BLaER1 treated with 17β-estradiol and CSF1 and Interleukin-3, amounts not matched to agents 10 nM and 100 nM (cell line): ENCODE data around the gene FCSK.
"Not testable (repeated sequence)": the region's sequence is repeated elsewhere in the genome, so short reads cannot be mapped to it uniquely, and the experiment has no call there.

Source experiments
- H3K27ac ChIP-seq, 11 experiments: shearing (Covaris generic); formaldehyde crosslinking; 2 replicates each; pipeline ENCODE4 v1.8.1; 2022
- H3K27me3 ChIP-seq, 11 experiments: shearing (Covaris generic); formaldehyde crosslinking; 2 replicates each; pipeline ENCODE4 v1.8.1; 2022
- H3K36me3 ChIP-seq, 11 experiments: shearing (Covaris generic); formaldehyde crosslinking; 2 replicates each; pipeline ENCODE4 v1.8.1; 2022
- H3K4me1 ChIP-seq, 10 experiments: shearing (Covaris generic); formaldehyde crosslinking; 2 replicates each; pipeline ENCODE4 v1.8.1; 2022
- H3K4me2 ChIP-seq, 11 experiments: shearing (Covaris generic); formaldehyde crosslinking; 2 replicates each; pipeline ENCODE4 v1.8.1; 2022
- H3K4me3 ChIP-seq, 10 experiments: shearing (Covaris generic); formaldehyde crosslinking; 2 replicates each; pipeline ENCODE4 v1.8.1; 2022
- H3K9ac ChIP-seq, 11 experiments: shearing (Covaris generic); formaldehyde crosslinking; 2 replicates each; pipeline ENCODE4 v1.8.1; 2022
- H3K9me3 ChIP-seq, 11 experiments: shearing (Covaris generic); formaldehyde crosslinking; replicated peaks in 1 of 11; 2 replicates each; pipeline ENCODE4 v1.8.1; 2022
- H4K20me1 ChIP-seq, 11 experiments: shearing (Covaris generic); formaldehyde crosslinking; 2 replicates each; pipeline ENCODE4 v1.8.1; 2022
- Cebpa-rat ChIP-seq, 11 experiments: shearing (Covaris generic); IDR thresholded peaks; 2 replicates each; pipeline ENCODE4 v1.8.1; 2022

FCSK gene

GRCh38 chr16:70454222-70455034 lies at the start of gene FCSK:
Gene FCSK, plus strand, starts transcription at chr16:70454595. Its CDS starts 8,596 bp downstream, at chr16:70463191.
- H3K4me3 ChIP-seq, result peak within 1 kb of the TSS; percentile 82 to 100 (median 88)
- no peak for TF ChIP-seq Cebpa-rat (IDR thresholded peaks at IDR 0.05)
- H4K20me1 ChIP-seq, result no peaks in the 10 kb centered on the region

DNA sequence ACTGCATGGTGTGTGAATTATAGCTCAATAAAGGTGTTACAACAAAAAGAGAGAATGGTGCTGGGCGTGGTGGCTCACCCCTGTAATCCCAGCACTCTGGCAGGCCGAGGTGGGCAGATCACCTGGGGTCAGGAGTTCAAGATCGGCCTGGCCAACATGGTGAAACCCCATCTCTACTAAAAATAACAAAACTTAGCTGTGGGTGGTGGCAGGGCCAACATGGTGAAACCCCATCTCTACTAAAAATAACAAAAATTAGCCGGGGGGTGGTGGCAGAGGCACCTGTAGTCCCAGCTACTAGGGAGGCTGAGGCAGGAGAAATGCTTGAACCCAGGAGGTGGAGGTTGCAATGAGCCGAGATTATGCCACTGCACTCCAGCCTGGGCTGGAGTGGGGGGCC lies 48.3 kb upstream of the FCSK start:
- not testable (repeated sequence) for H3K9ac ChIP-seq, H3K9me3 ChIP-seq, H3K4me3 ChIP-seq
- H3K4me1 ChIP-seq, result peaks cover 58 to 88% (median 81%) of the 10 kb centered on the region in 10 experiments
- H3K36me3 ChIP-seq, result peaks cover 1 to 33% (median 6%) of the 10 kb centered on the region in 11 experiments; a peak in 18 of 22 replicates
- peak overlapping the region in 9 of 11 experiments; percentile 48 to 97 (median 81); a peak in 18 of 22 replicates for H3K4me2 ChIP-seq
- peak overlapping the region in 1 of 11 experiments; percentile 18; a peak in 1 of 22 replicates for H3K27ac ChIP-seq
- peaks cover 34 to 97% (median 67%) of the 10 kb centered on the region in 11 experiments; a peak in 21 of 22 replicates for H4K20me1 ChIP-seq
- H3K27me3 ChIP-seq, result peaks cover 0 to 82% (median 0%) of the 10 kb centered on the region in 11 experiments; a peak in 9 of 22 replicates

More at GRCh38 chr16:70454222-70455034, at the start of gene FCSK:
- peak within 1 kb of the TSS; percentile 81 to 99 (median 93) for H3K4me2 ChIP-seq
- peak within 1 kb of the TSS; percentile 96 to 100 (median 99) for H3K27ac ChIP-seq
- H3K4me1 ChIP-seq, result peaks cover 14 to 23% (median 18%) of the 10 kb centered on the region in 10 experiments
- no peaks in the 10 kb centered on the region for H3K36me3 ChIP-seq
- H3K9me3 ChIP-seq, result no peaks in the 10 kb centered on the region
- peak within 1 kb of the TSS; percentile 91 to 100 (median 97) for H3K9ac ChIP-seq
- H3K27me3 ChIP-seq, result no peaks in the 10 kb centered on the region

DNA sequence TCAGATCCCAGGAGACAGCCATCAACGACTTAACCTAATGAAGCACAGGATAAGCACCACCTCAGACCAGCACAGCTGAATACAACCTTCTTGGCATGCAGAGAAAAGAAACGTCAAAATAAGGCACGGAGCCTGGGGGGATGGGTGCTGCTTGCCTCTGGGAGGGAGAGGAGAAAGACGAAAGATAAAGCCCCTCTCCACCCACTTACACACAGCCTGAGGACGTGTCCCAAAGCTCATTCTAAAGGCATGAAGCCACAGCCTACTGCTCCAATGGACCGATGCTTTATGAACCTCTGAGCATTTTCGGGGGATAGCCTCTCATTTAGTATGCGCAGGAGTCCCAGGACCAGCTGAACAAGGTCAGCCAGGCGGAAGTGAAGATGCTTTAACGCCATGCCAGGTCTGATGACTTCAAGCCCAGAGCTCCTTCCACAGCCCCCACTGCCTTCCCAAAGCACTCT lies 46.6 kb upstream of the FCSK start:
- peaks cover 13 to 50% (median 22%) of the 10 kb centered on the region in 11 experiments for H3K36me3 ChIP-seq
- H3K9ac ChIP-seq, result peak overlapping the region in 5 of 11 experiments; percentile 16 to 66 (median 45); a peak in 9 of 22 replicates
- H3K4me3 ChIP-seq, result peak overlapping the region in 3 of 10 experiments; percentile 4 to 42 (median 42); a peak in 4 of 20 replicates
- peak overlapping the region; percentile 17 to 97 (median 80); a peak in 21 of 22 replicates for H3K4me2 ChIP-seq
- H4K20me1 ChIP-seq, result peaks cover 26 to 95% (median 55%) of the 10 kb centered on the region in 11 experiments; a peak in 20 of 22 replicates
- peaks cover 0 to 66% (median 0%) of the 10 kb centered on the region in 11 experiments; a peak in 9 of 22 replicates for H3K27me3 ChIP-seq
- peaks cover 0 to 4% (median 0%) of the 10 kb centered on the region in 11 experiments; a peak in 1 of 22 replicates for H3K9me3 ChIP-seq
- peaks cover 53 to 72% (median 66%) of the 10 kb centered on the region in 10 experiments for H3K4me1 ChIP-seq
- H3K27ac ChIP-seq, result peak overlapping the region in 4 of 11 experiments; percentile 11 to 59 (median 42); a peak in 7 of 22 replicates
- TF ChIP-seq Cebpa-rat (IDR thresholded peaks at IDR 0.05), result no peak

DNA sequence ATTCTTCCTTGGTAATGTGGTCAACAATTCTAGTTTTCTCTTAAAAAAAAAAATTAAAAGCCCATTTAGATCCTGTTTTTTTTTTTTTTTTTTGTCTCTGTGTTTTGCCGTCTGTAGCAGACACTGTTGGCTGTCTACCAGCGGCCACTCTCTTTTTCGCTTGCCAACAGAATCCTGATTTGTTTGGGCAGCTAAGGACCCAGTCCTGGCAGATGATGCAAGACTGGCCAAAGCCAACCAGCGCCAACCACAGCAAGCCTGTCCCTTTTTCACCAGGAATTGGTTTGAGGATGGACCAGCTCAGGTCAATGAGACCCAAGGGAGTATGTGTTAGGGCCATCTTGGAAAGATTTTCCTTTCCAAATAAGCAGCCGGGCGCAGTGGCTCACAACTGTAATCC lies 43.7 kb upstream of the FCSK start:
- Histone ChIP-seq H4K20me1 (peaks cover 12 to 94% (median 47%) of the 10 kb centered on the region in 11 experiments; a peak in 20 of 22 replicates), H3K27me3 (peaks cover 0 to 54% (median 0%) of the 10 kb centered on the region in 11 experiments; a peak in 9 of 22 replicates), H3K9me3 (no peaks in the 10 kb centered on the region), H3K4me2 (no peak overlapping the region), H3K36me3 (peaks cover 13 to 61% (median 25%) of the 10 kb centered on the region in 11 experiments), H3K4me1 (peaks cover 24 to 43% (median 38%) of the 10 kb centered on the region in 10 experiments), H3K4me3 (no peak overlapping the region), H3K9ac (no peak overlapping the region), H3K27ac (no peak overlapping the region)
- no peak for TF ChIP-seq Cebpa-rat (IDR thresholded peaks at IDR 0.05)

DNA sequence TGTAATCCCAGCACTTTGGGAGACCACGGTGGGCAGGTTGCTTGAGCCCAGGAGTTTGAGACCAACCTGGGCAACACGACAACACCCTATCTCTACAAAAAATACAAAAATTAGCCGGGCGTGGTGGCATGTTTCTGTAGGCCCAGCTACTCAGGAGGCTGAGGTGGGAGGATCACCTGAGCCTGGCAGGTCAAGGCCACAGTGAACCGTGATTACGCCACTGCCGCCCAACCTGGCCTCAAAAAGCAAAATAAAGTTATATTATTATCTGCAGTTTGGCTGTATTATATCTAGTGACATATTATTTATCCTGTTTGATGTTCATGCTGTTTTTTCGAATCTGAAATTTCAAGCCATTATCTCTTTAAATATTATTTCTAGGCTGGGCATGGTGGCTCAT lies 42.0 kb upstream of the FCSK start:
- TF ChIP-seq Cebpa-rat (IDR thresholded peaks at IDR 0.05), result no peak
- Histone ChIP-seq H3K27ac (no peak overlapping the region), H3K4me2 (no peak overlapping the region), H3K36me3 (peaks cover 13 to 48% (median 25%) of the 10 kb centered on the region in 11 experiments), H3K27me3 (peaks cover 0 to 43% (median 0%) of the 10 kb centered on the region in 11 experiments; a peak in 8 of 22 replicates), H3K4me1 (peaks cover 27 to 39% (median 34%) of the 10 kb centered on the region in 10 experiments), H3K4me3 (no peak overlapping the region), H3K9me3 (no peaks in the 10 kb centered on the region), H4K20me1 (peaks cover 17 to 94% (median 50%) of the 10 kb centered on the region in 11 experiments; a peak in 21 of 22 replicates), H3K9ac (no peak overlapping the region)

DNA sequence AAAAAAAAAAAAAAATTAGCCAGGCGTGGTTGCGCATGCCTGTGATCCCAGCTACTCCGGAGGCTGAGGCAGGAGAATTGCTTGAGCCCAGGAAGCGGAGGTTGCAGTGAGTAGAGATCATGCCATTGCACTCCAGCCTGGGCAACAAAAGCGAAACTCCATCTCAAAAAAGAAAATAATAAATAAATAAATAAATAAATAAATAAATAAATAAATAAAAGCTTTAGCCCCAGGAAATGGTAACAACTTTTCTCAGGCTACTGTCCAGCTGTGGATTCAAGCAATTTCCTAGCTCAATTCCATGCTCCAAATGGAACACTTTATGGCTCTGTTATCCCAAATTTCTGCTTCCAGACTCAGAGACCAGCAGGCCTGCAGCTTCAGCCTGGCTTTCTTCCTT lies 40.8 kb upstream of the FCSK start:
- Histone ChIP-seq H3K27me3 (peaks cover 0 to 34% (median 0%) of the 10 kb centered on the region in 11 experiments; a peak in 7 of 22 replicates), H3K4me1 (peaks cover 27 to 39% (median 34%) of the 10 kb centered on the region in 10 experiments), H3K36me3 (peaks cover 13 to 46% (median 25%) of the 10 kb centered on the region in 11 experiments), H4K20me1 (peaks cover 24 to 94% (median 48%) of the 10 kb centered on the region in 11 experiments; a peak in 21 of 22 replicates)
- not testable (repeated sequence) for H3K9me3 ChIP-seq, H3K9ac ChIP-seq, H3K4me2 ChIP-seq, H3K27ac ChIP-seq, H3K4me3 ChIP-seq

DNA sequence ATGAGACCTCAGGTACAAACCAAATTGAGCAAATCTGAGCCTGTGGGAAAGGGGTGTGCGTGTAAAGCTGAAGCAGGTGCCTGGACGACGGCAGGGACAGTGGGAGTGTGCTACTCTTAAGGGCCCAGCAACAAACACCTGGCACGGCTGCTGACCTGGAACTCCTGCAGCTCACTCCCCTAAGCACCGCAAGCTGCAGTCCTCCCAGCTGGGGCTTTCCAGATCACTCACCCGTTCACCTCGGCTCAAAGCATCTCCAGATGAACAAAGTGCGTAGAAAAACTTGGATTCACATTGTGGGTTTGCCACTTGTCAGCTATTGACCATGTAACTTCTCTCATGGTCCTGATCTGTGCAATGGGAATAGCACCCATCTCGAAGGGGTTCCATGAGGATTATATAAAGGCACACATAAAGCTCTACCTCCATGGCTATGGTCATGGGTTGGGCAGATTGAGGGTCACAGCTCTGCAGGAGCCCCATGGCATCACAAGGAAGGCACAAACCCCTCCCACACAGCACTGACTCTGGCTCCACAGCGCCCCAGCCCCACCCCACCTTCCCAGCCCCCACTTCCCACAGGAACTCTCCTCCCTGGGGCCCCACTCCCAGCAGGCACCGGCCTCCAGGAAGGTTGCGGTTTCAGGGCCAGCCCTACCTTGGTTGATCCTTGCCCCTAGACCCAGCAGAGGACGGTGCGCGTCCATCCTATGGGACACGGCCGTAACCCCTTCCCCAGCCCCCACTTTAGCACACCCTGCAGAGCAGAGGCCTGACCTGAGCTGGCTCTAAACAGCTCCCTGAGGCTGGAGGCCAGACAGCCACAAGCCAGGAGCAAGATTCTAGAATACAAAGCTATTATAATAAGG lies 37.4 kb upstream of the FCSK start:
- peak overlapping the region in 1 of 11 experiments; percentile 21; a peak in 1 of 22 replicates for H3K27ac ChIP-seq
- H3K4me3 ChIP-seq, result no peak overlapping the region
- H4K20me1 ChIP-seq, result peaks cover 41 to 96% (median 71%) of the 10 kb centered on the region in 11 experiments; a peak in 21 of 22 replicates
- peaks cover 51 to 61% (median 57%) of the 10 kb centered on the region in 10 experiments for H3K4me1 ChIP-seq
- peaks cover 0 to 18% (median 0%) of the 10 kb centered on the region in 11 experiments; a peak in 4 of 22 replicates for H3K27me3 ChIP-seq
- H3K9me3 ChIP-seq, result no peaks in the 10 kb centered on the region
- no peak for TF ChIP-seq Cebpa-rat (IDR thresholded peaks at IDR 0.05)
- peak overlapping the region; percentile 72 to 96 (median 83) for H3K4me2 ChIP-seq
- H3K9ac ChIP-seq, result peak overlapping the region in 3 of 11 experiments; percentile 4 to 19 (median 14); a peak in 3 of 22 replicates
- peaks cover 4 to 35% (median 19%) of the 10 kb centered on the region in 11 experiments for H3K36me3 ChIP-seq

GRCh38 chr16:70417661-70418060 lies 36.7 kb upstream of the FCSK start:
- peak overlapping the region in 2 of 11 experiments; percentile 20 to 54; a peak in 1 of 22 replicates for H3K27ac ChIP-seq
- peaks cover 0 to 18% (median 0%) of the 10 kb centered on the region in 11 experiments; a peak in 4 of 22 replicates for H3K27me3 ChIP-seq
- H3K36me3 ChIP-seq, result peaks cover 0 to 28% (median 13%) of the 10 kb centered on the region in 11 experiments; a peak in 18 of 22 replicates
- peaks cover 56 to 68% (median 64%) of the 10 kb centered on the region in 10 experiments for H3K4me1 ChIP-seq
- peak overlapping the region; percentile 72 to 96 (median 83) for H3K4me2 ChIP-seq
- H4K20me1 ChIP-seq, result peaks cover 41 to 89% (median 76%) of the 10 kb centered on the region in 11 experiments; a peak in 21 of 22 replicates
- TF ChIP-seq Cebpa-rat (IDR thresholded peaks at IDR 0.05), result no peak
- no peaks in the 10 kb centered on the region for H3K9me3 ChIP-seq
- H3K4me3 ChIP-seq, result no peak overlapping the region
- peak overlapping the region in 3 of 11 experiments; percentile 14 to 55 (median 22); a peak in 2 of 22 replicates for H3K9ac ChIP-seq
